Fibroblast of skin of abdomen (primary cell): ENCODE results near the gene UTP15.
A peak's percentile ranks its signal among the peaks of the same experiment; 100 is the strongest.

Source experiments
- DNase-seq: peaks from one replicate; pipeline ENCODE4 v3.0.0-alpha.2; 2013

UTP15 gene

GRCh38 chr5:73564675-73565074 lies 868 bp upstream of the UTP15 start:
- no peak for DNase-seq

GRCh38 chr5:73565969-73566547 lies 515 bp downstream of the UTP15 start:
- DNase-seq, result no peak

- no peak for DNase-seq
Observed at GRCh38 chr5:73582285-73583145, 17.0 kb downstream of the UTP15 start.

- DNase-seq, result no peak
Observed at GRCh38 chr5:73587923-73588322, 22.4 kb downstream of the UTP15 start.

GRCh38 chr5:73591102-73591695 lies 25.7 kb downstream of the UTP15 start:
- peak; percentile 81 for DNase-seq

GRCh38 chr5:73591698-73592501 lies 26.4 kb downstream of the UTP15 start:
- peak; percentile 72 for DNase-seq

GRCh38 chr5:73592551-73592950 lies 27.0 kb downstream of the UTP15 start:
- DNase-seq, result peak; percentile 57

GRCh38 chr5:73596705-73597328 lies 31.3 kb downstream of the UTP15 start:
- DNase-seq, result no peak

GRCh38 chr5:73599380-73599779 lies 33.8 kb downstream of the UTP15 start:
- DNase-seq, result no peak

GRCh38 chr5:73603998-73604397 lies 38.5 kb downstream of the UTP15 start:
- DNase-seq, result no peak

- DNase-seq, result no peak
Observed at GRCh38 chr5:73605223-73606087, 39.9 kb downstream of the UTP15 start.

GRCh38 chr5:73606206-73606753 lies 40.7 kb downstream of the UTP15 start:
- DNase-seq, result no peak

GRCh38 chr5:73607228-73607627 lies 41.7 kb downstream of the UTP15 start:
- no peak for DNase-seq

GRCh38 chr5:73612799-73613198 lies 47.3 kb downstream of the UTP15 start:
- no peak for DNase-seq

GRCh38 chr5:73615085-73615484 lies 49.5 kb downstream of the UTP15 start:
- no peak for DNase-seq

- DNase-seq, result no peak
Observed at GRCh38 chr5:73615947-73616346, 50.4 kb downstream of the UTP15 start.

GRCh38 chr5:73617510-73618279 lies 52.2 kb downstream of the UTP15 start:
- peak; percentile 30 for DNase-seq

- no peak for DNase-seq
Observed at GRCh38 chr5:73619606-73620333, 54.2 kb downstream of the UTP15 start.

GRCh38 chr5:73620334-73620687 lies 54.8 kb downstream of the UTP15 start:
- no peak for DNase-seq

- no peak for DNase-seq
Observed at GRCh38 chr5:73623060-73623459, 57.5 kb downstream of the UTP15 start.
